A549 (cell line): Measurements from ENCODE around the gene JMJD6.

Experiments used
- CHD4 ChIP-seq: fragments of 200-600 bp; sonication (generic); IDR thresholded peaks from 2 replicates; pipeline ENCODE4 v1.6.1; 2016; ENCODE audit warnings: antibody characterized with exemption, mild to moderate bottlenecking, borderline replicate concordance
- TFCP2L1 ChIP-seq: fragments of 250-450 bp; sonication (Bioruptor Pico); IDR thresholded peaks from 2 replicates; pipeline ENCODE4 v1.5.0; 2021; ENCODE audit warnings: mild to moderate bottlenecking
- TF ChIP-seq, protein P1 (sequence below): fragments of >200 bp; sonication (Bioruptor Twin); formaldehyde crosslinking; IDR thresholded peaks from 3 replicates; pipeline ENCODE4 v1.5.1; 2016

GRCh38 chr17:76725580-76726230 lies 701 bp downstream of the JMJD6 start:
- TF ChIP-seq TFCP2L1 (CRISPR knock-in tag) (no peak), CHD4 (no peak)
- TF ChIP-seq, protein P1, sequence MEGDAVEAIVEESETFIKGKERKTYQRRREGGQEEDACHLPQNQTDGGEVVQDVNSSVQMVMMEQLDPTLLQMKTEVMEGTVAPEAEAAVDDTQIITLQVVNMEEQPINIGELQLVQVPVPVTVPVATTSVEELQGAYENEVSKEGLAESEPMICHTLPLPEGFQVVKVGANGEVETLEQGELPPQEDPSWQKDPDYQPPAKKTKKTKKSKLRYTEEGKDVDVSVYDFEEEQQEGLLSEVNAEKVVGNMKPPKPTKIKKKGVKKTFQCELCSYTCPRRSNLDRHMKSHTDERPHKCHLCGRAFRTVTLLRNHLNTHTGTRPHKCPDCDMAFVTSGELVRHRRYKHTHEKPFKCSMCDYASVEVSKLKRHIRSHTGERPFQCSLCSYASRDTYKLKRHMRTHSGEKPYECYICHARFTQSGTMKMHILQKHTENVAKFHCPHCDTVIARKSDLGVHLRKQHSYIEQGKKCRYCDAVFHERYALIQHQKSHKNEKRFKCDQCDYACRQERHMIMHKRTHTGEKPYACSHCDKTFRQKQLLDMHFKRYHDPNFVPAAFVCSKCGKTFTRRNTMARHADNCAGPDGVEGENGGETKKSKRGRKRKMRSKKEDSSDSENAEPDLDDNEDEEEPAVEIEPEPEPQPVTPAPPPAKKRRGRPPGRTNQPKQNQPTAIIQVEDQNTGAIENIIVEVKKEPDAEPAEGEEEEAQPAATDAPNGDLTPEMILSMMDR = no peak
